GDM1 (cell line): ENCODE data around the gene XK.
A peak's percentile ranks its signal among the peaks of the same experiment; 100 is the strongest.
"Not testable (repeated sequence)": the region's sequence is repeated elsewhere in the genome, so short reads cannot be mapped to it uniquely, and the experiment has no call there.

Source experiments
- DNase-seq: peaks from one replicate; lab custom pipeline; 2025; lab: John Stamatoyannopoulos, UW

Gene XK, protein sequence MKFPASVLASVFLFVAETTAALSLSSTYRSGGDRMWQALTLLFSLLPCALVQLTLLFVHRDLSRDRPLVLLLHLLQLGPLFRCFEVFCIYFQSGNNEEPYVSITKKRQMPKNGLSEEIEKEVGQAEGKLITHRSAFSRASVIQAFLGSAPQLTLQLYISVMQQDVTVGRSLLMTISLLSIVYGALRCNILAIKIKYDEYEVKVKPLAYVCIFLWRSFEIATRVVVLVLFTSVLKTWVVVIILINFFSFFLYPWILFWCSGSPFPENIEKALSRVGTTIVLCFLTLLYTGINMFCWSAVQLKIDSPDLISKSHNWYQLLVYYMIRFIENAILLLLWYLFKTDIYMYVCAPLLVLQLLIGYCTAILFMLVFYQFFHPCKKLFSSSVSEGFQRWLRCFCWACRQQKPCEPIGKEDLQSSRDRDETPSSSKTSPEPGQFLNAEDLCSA

DNA sequence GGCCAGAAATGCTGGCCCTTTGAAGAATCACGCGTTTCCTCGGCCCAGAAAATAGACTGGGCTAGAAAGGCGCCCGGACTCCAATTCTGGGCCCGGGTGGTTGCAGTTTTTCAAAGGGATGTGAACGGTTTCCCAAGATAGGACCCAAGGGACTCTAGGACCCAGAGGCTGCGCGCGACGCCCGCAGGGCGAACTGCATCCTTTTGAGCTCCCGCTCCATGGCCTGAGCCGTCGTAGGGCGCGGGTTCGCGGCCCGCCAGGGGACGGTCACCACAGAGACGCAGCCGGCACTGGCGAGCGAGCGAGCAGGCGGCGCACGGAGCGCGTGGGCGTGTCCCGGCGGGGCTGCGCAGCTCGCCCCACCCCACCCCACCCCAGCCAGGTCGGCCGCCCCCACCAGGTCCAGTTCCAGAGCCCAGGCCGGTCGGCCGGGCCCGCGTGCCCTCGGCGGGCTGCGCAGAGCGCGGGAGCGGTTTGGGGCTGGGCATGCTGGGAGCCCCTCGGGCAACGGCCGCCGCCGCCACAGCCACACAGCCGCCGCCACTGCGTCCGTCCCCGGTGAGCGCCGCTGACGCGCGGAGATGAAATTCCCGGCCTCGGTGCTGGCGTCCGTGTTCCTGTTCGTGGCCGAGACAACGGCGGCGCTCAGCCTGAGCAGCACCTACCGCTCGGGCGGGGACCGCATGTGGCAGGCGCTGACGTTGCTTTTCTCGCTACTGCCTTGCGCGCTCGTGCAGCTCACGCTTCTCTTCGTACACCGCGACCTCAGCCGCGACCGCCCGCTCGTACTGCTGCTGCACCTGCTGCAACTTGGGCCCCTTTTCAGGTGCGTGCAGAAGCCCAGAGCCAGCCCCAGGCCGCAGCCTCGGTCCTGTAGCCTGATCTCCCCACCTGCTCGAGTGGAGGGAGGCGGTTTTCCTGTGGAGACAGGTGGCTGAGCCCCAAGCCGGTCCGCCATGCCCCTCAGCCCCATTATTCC lies at the start of gene XK:
TSS of gene XK (plus strand) at position 411 of the 979 bp plus-strand sequence. CDS start at position 582, 171 bp downstream.
- DNase-seq, result peak; percentile 13

DNA sequence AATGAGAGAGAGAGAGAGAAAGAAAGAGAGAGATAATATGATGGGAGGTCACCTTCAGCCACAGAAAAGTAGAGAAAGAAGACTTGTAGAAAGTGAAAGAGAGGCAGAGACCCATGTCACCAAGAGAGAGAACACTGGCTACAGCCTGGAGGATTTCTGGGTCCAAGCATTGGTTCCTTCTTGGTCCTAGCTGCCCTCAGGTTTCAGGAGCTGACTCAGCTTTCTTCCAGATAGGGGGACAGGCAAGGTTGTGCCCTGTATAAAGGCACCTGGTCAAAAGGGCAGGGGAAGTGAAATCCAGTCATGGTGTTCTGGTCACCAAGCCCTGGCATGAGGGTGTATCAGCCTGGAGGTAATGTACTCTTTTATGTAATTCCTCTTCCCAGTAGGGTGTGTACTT lies 47.5 kb upstream of the XK start:
- DNase-seq, result no peak

DNA sequence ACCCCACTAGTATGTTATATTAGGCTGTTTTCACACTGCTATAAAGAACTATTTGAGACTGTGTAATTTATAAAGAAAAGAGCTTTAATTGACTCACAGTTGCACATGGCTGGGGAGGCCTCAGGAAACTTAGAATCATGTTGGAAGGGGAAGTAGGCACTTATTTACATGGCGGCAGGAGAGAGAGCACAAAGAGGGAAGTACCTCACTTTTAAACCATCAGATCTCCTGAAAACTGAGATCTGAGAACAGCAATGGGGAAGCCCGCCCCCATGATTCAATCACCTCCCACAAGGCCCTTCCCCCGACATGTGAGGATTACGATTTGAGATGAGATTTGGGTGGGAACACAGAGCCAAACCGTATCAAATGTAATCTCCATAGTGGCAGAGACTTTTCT lies 45.4 kb upstream of the XK start:
- no peak for DNase-seq

DNA sequence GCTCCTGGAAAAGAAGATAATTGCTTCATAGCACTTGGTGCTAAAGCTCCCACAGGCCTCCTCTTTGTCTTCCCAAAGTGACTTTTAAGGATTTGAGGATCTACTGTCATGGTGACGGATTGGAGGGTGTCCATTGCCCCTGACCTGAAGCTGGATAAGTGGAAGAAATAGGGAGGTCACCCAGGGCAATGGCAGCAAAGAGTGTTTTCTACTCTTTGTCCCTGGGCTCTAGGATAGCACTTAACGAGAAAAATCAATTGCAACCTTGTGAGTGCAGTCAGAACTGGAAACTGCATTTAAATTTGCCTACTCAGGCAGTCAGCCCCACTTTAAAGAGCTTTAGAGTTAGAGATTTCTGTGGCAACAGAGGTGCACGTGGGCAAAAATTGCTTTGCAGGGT lies 43.7 kb upstream of the XK start:
- no peak for DNase-seq

DNA sequence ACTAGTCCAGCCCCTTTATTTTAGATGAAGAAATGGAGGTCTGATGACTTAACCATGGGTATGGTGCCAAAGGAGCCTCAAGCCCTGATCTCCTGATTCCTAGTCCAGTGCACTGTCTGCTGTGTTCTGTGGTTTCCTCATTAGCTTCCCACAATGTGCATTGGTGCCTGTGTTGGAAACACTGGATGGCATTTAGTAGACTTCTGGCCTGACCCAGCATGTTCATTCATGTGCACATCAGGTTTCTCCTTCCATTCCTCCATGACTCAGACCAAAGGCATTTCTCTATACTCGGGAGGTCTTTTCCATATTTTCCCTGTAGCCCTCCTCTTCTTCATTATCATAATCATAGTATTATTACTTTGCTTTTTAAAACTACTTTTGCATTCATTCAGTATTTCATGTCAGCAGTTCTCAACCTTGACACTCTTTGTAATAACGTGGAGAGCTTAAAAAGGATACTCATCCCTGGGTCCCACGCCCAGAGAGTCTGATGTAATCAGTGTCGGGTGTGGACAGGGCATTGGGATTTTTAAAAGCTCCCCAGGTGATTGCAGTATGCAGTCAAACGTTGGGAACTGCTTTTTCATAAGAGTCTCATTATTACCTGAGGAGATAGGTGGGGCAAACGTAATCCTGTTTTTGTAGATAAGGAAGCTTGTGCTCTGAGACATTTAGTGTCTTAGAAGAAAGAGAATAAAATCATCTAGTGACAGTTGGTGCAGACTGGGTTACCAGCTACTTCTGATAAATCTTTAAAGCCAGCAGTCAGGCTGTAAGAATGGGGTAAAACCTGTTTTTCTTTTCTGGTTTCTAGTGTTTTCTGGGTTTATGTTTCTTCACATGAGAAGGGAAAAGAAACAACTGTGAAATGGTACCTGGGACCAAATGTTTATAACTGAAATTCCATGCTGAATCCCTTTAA lies 40.9 kb upstream of the XK start:
- DNase-seq, result no peak

DNA sequence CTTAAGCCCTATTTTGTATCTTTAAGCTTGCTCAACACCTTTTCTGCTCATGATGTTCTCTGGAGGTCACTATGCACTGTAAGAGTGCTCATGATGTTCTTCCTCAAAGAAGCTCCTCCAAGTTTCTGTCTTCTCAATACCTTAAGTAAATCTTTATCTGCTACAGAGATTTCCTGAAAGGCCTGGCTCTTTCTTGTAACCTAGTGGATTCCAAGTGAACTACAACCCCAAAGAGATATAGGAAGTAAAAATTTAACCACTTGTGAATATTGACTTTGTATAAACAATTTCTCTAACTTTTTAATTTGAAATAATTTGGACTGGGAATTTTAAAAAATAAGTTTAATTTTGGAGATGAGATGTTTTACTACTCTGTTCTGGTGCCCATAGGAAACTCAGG lies 39.3 kb upstream of the XK start:
- DNase-seq, result no peak

DNA sequence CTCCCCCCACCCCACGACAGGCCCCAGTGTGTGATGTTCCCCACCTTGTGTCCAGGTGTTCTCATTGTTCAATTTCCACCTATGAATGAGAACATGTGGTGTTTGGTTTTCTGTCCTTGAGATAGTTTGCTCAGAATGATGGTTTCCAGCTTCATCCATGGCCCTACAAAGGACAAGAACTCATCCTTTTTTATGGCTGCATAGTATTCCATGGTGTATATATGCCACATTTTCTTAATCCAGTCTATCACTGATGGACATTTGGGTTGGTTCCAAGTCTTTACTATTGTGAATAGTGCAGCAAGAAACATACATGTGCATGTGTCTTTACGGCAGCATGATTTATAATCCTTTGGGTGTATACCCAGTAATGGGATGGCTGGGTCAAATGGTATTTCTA lies 34.7 kb upstream of the XK start:
- DNase-seq, result not testable (repeated sequence)

DNA sequence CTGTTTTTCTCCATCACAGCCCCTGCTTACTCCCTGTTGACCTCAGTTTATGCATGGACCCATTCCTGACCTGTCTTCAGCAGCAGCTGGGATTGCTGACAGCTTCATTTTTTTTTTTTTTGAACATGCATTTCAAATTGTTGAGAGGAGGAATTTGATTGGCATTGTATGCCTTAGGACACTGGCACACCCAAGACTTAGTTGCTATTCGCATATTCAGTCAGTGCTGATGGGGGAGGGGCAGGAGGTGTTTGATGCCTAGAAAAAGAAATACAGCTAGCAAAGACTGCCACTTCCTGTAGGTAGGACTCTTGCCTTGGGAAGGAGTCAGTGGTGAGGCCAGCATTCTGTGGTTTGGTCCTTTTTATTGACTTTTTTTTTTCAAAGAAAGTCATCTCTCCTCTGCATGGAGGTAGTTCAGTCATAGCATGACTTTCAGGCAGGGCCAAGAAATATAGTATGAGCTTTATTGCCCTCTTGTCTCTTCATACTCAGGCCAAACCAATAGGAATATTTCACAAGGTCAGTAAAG lies 33.6 kb upstream of the XK start:
- no peak for DNase-seq

DNA sequence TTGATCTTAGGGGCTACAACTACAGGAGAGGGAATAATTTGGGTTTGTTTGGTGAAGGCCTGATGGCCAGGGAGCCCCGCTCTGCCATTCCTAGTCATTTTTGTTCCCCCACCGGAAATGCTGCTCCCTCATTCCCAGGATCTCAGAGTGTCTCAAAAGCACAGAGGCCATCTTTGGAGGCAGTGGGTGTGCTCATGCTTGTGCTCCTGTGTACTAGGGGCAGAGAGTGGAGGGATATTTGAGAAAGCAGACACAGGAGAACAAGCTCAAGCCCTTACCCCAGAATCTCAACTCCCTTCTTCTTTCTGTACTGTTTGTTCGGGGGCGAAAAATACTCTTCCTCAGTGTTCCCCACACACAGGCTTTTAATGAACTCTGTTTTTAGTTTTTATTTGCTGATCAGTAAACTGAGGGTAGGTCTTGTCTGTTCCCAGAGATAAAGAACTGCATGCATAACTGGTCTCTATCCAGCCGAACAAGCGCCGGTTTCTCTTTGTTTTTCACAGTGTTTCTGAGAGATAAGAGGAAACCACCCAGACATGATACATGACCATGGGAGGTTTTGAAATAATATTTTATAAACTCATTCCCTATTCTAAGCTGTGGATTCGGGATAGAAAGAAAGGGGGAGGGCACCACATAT lies 32.9 kb upstream of the XK start:
- DNase-seq, result no peak

DNA sequence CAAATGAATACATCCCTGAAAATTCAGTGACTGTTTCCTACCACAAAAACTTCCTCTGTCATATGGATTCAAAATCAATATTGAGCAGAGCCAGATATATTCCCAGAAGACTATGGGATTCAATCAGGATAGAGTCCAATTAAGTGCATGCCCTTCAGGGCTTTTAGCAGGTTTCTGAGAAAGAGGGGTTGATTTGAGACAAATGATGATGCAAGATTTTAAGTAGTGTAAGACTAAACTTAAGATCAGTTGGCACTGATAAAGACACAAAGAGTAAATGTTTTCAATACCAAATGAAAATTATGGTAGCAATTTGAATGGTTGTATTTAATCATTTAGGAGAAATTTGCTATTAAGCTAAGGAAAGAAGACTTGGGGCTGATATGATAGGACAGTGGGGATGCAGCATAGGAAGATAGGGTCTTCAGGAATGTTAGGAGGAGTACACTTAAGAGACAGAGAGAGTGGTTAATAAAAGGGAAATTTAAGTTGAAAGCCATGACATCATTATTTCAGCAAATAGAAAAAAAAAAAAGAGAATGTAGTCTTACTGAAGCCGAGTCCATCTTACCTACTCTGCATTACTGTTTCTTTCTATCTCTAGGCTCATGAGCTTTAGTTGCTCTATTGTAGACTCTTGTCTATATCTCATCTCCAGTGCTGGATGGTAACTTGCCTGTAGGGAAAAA lies 32.0 kb upstream of the XK start:
- no peak for DNase-seq

DNA sequence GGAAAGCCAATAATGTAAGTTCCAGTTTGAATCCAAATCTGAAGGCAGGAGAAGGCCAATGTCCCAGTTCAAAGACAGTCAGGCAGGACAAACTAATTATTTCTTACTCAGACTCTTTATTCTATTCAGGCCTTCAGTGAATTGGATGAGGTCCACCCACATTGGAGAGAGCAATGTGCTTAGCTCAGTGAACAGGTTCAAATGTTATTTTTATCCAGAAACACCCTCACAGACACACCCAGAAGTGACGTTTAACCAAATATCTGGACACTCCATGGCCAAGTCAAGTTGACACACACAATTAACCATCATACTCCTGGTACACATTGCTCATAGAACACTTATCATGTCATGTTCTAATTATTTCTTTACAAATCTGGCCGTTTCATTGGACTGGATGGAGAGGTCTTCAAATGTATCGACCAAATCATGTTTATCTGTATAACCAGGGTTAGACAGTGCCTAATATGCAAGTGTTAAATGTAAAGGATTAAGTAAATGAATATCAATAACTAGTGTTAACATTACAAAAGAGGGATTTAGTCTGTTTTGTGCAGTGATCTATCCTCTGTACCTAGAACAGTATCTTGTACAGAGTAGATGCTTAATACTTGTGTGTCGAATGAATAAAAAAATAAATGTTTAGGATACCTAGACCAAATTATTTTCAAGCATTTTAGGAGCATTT lies 27.1 kb upstream of the XK start:
- no peak for DNase-seq

DNA sequence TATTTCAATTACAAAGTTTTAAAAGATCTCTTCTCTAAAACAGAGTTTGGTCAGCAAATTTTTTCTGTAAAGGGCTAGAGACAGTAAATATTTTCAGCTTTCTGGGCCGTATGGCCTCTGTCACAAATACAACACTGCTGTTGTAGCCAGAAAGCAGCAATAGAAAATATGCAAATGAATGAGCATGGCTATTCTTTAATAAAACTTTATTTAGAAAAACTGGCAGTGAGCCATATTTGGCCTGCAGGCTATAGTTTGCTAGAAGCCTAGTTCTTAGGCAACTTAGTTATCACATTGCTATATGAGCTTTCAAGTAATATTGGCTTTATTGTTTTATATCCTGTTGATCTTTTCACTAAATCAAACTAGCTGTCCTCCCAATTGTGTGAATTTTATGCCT lies 26.5 kb upstream of the XK start:
- DNase-seq, result no peak

DNA sequence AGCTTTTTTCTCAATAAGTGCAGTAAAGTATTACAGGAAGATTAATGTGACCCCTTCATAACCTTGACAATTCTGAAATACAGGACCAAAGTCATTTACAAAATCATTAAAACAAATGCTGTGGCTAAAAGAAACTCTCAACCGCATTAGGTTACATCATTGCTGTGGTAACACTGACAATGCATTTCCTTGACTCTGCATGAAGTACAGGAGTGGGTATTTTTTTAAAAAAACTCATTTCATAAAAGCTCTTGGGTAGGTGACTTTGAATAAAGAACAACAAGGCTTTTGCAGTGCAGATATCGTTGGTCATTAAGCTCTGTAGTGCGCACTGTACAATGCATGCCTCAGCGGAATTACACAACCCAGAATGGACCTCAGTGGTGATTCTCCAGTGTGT lies 23.4 kb upstream of the XK start:
- no peak for DNase-seq

DNA sequence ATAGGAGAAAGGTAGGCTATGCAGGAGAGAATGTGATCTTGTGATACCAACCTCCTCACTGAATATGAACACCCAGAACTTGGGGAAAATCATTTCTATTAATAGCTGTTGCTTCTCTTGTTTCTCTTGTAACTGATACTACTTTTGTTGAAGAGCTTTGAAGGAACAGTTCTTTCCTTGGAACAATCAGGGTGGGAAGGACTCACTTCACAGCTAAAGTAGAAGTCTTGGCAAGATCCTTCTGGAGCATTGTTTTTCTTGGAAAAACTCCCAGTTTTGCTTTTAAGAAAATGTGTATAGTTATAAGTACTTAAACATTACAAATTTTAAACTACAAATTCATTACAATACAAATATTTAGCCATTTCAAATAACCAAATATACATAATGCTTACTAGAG lies 19.1 kb upstream of the XK start:
- no peak for DNase-seq

DNA sequence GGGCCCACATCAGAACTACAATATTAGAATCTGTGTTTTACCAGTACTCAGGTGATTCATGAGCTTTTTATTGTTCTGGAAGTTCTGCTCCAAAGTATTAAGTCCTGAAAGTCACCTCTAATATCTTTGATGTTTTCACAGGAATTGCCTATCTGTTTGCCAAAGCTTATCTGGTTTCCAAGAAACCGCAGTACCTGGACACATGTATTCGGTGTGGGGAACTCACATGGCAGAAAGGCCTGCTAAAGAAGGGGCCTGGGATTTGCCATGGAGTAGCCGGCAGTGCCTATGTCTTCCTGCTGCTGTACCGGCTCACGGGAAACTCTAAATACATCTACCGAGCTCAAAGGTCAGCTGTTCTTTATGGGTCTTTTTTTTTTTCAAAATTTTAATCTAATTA lies 18.4 kb upstream of the XK start:
- DNase-seq, result no peak

DNA sequence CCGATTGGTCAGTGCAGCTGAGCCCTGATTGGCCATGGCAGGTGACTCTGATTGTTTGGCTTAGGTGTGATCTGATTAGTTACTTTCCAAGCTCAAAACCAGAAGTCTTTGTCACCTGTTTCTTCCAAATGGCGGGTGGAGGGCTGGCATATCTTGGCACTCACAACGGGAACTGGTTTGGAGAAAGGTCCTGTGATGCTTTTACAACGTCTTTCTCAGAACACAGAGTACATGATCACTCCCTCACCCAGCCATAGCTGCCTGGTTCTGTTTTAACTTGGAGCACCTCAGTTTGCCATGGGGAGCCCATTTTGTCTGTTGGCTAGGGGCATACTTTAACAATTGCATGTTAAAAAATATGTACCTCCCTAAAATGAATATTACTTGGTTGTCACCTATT lies 13.0 kb upstream of the XK start:
- DNase-seq, result no peak

DNA sequence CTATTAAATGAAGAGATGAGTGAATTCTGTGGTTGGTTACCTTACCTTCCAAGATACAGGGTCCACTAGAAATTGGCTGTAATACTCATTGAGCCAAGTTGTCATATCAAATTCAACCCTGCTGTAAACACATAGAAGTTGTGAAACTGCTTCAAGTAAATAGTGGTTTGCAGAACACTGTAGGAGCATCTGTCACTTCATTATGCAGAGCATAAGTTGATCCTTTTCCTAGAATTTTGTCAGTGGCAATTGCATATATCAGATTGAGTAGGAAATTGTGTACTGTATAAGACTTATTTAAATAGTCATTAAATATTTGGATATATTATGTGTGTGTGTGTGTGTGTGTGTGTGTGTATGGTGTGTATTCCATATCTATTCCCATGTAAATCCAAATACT lies 8.8 kb upstream of the XK start:
- DNase-seq, result no peak

DNA sequence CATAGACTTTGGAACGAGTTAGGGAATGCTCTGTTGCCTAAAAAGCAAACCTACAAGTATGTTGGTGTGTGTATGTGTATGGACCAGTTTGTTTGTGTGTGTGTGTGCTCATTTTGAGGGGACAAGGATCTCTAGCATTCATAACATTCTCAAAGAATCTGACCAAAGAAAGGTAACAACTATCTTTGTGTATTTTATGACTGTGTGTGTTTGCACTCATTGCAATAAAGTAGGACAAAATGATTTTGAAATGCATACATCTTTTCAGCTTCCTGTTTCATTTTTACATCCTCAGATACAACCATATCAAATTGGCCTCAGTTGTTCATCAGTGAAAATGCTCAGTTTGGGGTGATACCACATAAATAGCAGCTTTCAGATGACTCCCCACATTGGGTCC lies 8.3 kb upstream of the XK start:
- DNase-seq, result no peak

DNA sequence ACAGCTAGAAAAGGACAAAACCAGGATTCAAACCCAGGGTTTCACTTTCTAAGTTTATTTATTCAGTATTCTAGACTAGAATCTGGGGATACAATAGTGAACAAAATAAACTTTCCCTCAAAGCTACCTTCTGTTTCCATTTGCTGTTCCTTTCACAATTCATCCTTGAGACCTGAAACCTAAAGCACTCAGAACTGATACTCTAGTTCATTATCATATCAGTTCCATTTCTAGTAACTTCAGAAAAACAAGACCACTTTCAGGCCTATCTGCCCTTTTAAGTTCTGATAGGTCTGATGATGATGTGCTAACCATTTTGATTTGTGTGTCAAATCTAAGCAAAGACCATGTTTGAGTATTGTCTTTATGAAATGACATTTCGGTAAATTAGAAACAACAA lies 7.8 kb upstream of the XK start:
- no peak for DNase-seq

DNA sequence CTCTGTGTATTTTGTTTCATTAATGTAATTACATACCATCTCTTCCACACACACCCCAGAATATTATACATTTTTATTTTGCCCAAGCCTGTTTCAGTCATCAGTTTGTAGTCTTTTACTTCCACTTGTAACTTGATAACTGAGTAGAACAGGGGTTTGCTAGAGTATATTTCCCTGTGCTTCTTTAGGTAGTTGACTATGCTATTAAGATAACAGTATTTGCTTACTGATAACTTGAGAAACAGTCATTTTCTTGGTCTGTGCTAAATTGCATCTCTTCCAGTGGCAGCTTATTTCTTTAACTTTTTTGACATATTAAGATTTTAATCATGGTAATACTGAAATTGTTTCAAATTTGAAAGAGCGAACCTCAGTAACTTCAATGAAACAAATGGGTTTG lies 7.0 kb upstream of the XK start:
- DNase-seq, result no peak
